HEK293 (cell line): ENCODE measurements around the gene CRB2.

Experiments used
- CTCF ChIA-PET: fragments of 350-600 bp; formaldehyde crosslinking; extraction: SDS; loops from one replicate; lab custom pipeline; 2021; ENCODE audit warnings: antibody characterized with exemption; lab: Yijun Ruan, JAX
- POLR2A ChIA-PET: fragments of 300-600 bp; formaldehyde crosslinking; extraction: SDS; loops from one replicate; lab custom pipeline; 2020; ENCODE audit warnings: antibody characterized with exemption, inconsistent platforms; lab: Yijun Ruan, JAX
- H3K27ac ChIP-seq: fragments of 200-500 bp; sonication (Bioruptor generic); 2 replicates; pipeline ENCODE4 v1.5.1; 2014; ENCODE audit warnings: low read depth, low read length, control low read depth, inconsistent platforms; ENCODE audit errors: extremely low read depth
- H3K36me3 ChIP-seq, 2 experiments: fragments of 200-500 bp in 1 of 2; sonication (Bioruptor generic) in 1 of 2; 1 replicate in 1 of 2; 2 replicates in 1 of 2; pipeline ENCODE4 v1.5.1; 2014 to 2017; ENCODE audit warnings: inconsistent platforms in 2 of 2, low read length in 2 of 2; ENCODE audit not compliant: control insufficient read depth in 2 of 2, insufficient read depth in 1 of 2
- H3K4me1 ChIP-seq: fragments of 200-500 bp; sonication (Bioruptor generic); 2 replicates; pipeline ENCODE4 v1.5.1; 2014; ENCODE audit warnings: mild to moderate bottlenecking, low read length, inconsistent platforms; ENCODE audit not compliant: control insufficient read depth, insufficient read depth
- H3K4me3 ChIP-seq: 2 replicates; pipeline ENCODE4 v1.5.1; 2011; ENCODE audit warnings: low read depth, mild to moderate bottlenecking, control low read depth, low read length, moderate library complexity
- H3K9me3 ChIP-seq: fragments of 200-500 bp; sonication (Bioruptor generic); 2 replicates; pipeline ENCODE4 v1.5.1; 2014; ENCODE audit warnings: low read depth, low read length, inconsistent platforms; ENCODE audit not compliant: control insufficient read depth, insufficient read depth
- BCL11B ChIP-seq: fragments of 450-650 bp; formaldehyde crosslinking; IDR thresholded peaks from 2 replicates; pipeline ENCODE4 v1.5.1; 2016; ENCODE audit warnings: low read depth, missing biosample characterization, missing genetic modification characterization
- EGR2 ChIP-seq: fragments of 450-650 bp; formaldehyde crosslinking; IDR thresholded peaks from 2 replicates; pipeline ENCODE4 v1.5.1; 2016; ENCODE audit warnings: low read depth, missing biosample characterization, missing genetic modification characterization
- KLF1 ChIP-seq: fragments of 450-650 bp; formaldehyde crosslinking; IDR thresholded peaks from 2 replicates; pipeline ENCODE4 v1.5.1; 2016; ENCODE audit warnings: missing biosample characterization, missing genetic modification characterization
- KLF16 ChIP-seq: fragments of 450-650 bp; formaldehyde crosslinking; IDR thresholded peaks from 2 replicates; pipeline ENCODE4 v1.5.1; 2017; ENCODE audit warnings: missing biosample characterization, missing genetic modification characterization
- OSR2 ChIP-seq: fragments of 450-650 bp; formaldehyde crosslinking; IDR thresholded peaks from 2 replicates; pipeline ENCODE4 v1.5.1; 2016; ENCODE audit warnings: missing biosample characterization, missing genetic modification characterization
- TRIM28 ChIP-seq: IDR thresholded peaks from 2 replicates; pipeline ENCODE4 v1.6.1; 2011; ENCODE audit warnings: low read length, control low read depth, borderline replicate concordance
- ZFP41 ChIP-seq: fragments of 450-650 bp; formaldehyde crosslinking; IDR thresholded peaks from 2 replicates; pipeline ENCODE4 v1.5.1; 2016; ENCODE audit warnings: missing biosample characterization, missing genetic modification characterization, borderline replicate concordance
- ZNF10 ChIP-seq: fragments of 450-650 bp; formaldehyde crosslinking; IDR thresholded peaks from 2 replicates; pipeline ENCODE4 v1.5.1; 2017; ENCODE audit warnings: missing biosample characterization, missing genetic modification characterization
- ZNF133 ChIP-seq: fragments of 450-650 bp; formaldehyde crosslinking; IDR thresholded peaks from 2 replicates; pipeline ENCODE4 v1.5.1; 2016; ENCODE audit warnings: missing biosample characterization, missing genetic modification characterization
- ZNF19 ChIP-seq: fragments of 450-650 bp; formaldehyde crosslinking; IDR thresholded peaks from 2 replicates; pipeline ENCODE4; 2016; ENCODE audit warnings: missing biosample characterization, missing genetic modification characterization, low read depth
- ZNF24 ChIP-seq: fragments of 450-650 bp; formaldehyde crosslinking; IDR thresholded peaks from 2 replicates; pipeline ENCODE4 v1.5.1; 2016; ENCODE audit warnings: missing biosample characterization, missing genetic modification characterization
- ZNF274 ChIP-seq, 2 experiments: fragments of 200-500 bp in 1 of 2; fragments of 450-650 bp in 1 of 2; sonication (Bioruptor generic) in 1 of 2; formaldehyde crosslinking in 1 of 2; IDR thresholded peaks; 2 replicates each; pipeline versions ENCODE4 v1.5.1 to v1.6.1; 2014 to 2016; ENCODE audit warnings: borderline replicate concordance in 1 of 2, inconsistent platforms in 1 of 2, low read length in 1 of 2, missing biosample characterization in 1 of 2, missing genetic modification characterization in 1 of 2
- ZNF280C ChIP-seq: fragments of 450-650 bp; formaldehyde crosslinking; IDR thresholded peaks from 2 replicates; pipeline ENCODE4 v1.5.1; 2016; ENCODE audit warnings: missing biosample characterization, missing genetic modification characterization
- ZNF324 ChIP-seq: fragments of 450-650 bp; formaldehyde crosslinking; IDR thresholded peaks from 2 replicates; pipeline ENCODE4 v1.5.1; 2016; ENCODE audit warnings: missing biosample characterization, missing genetic modification characterization
- ZNF37A ChIP-seq: fragments of 450-650 bp; IDR thresholded peaks from 2 replicates; pipeline ENCODE4 v1.5.1; 2018; ENCODE audit warnings: missing biosample characterization, missing genetic modification characterization
- ZNF596 ChIP-seq: fragments of 450-650 bp; IDR thresholded peaks from 2 replicates; pipeline ENCODE4 v1.5.0; 2018; ENCODE audit warnings: missing biosample characterization, mild to moderate bottlenecking, missing genetic modification characterization, moderate library complexity
- ZNF645 ChIP-seq: fragments of 450-650 bp; formaldehyde crosslinking; IDR thresholded peaks from 2 replicates; pipeline ENCODE4; 2016; ENCODE audit warnings: missing biosample characterization, missing genetic modification characterization
- ZNF654 ChIP-seq: fragments of 450-650 bp; formaldehyde crosslinking; IDR thresholded peaks from 2 replicates; pipeline ENCODE4 v1.5.1; 2016; ENCODE audit warnings: low read depth, missing biosample characterization, missing genetic modification characterization
- ZNF704 ChIP-seq: fragments of 450-650 bp; formaldehyde crosslinking; IDR thresholded peaks from 2 replicates; pipeline ENCODE4 v1.5.1; 2016; ENCODE audit warnings: missing biosample characterization, missing genetic modification characterization
- ZNF791 ChIP-seq: fragments of 450-650 bp; formaldehyde crosslinking; IDR thresholded peaks from 2 replicates; pipeline ENCODE4 v1.5.1; 2016; ENCODE audit warnings: missing biosample characterization, missing genetic modification characterization

Gene CRB2

GRCh38 chr9:123327697-123328100 is 28.3 kb upstream of the CRB2 start:
- Histone ChIP-seq H3K36me3 (no peaks in the 10 kb centered on the region), H3K27ac (no peak overlapping the region), H3K4me3 (no peak overlapping the region), H3K9me3 (no peaks in the 10 kb centered on the region)
- CTCF ChIA-PET, result interaction anchor here (0.6 to 2.0 kb wide), 3 partner anchors 58 to 1063 kb away, joined by 3 to 6 read pairs (median 5); partner anchors contain the start of genes MRRF and RBM18
- no peak for TF ChIP-seq ZNF24 (tag by site-specific recombination)
- no peak for TF ChIP-seq ZNF37A (tag by site-specific recombination)
- no peak for TF ChIP-seq ZNF10
- no peak for TF ChIP-seq BCL11B
- TF ChIP-seq KLF1 (tag by site-specific recombination), result no peak
- TF ChIP-seq ZNF19, result no peak
- no peak for TF ChIP-seq EGR2 (tag by site-specific recombination)
- TF ChIP-seq ZNF596 (tag by site-specific recombination), result no peak
- TF ChIP-seq ZNF280C (tag by site-specific recombination), result no peak
- TF ChIP-seq ZNF704 (tag by site-specific recombination), result no peak
- TF ChIP-seq ZNF324 (tag by site-specific recombination), result no peak
- TF ChIP-seq ZNF133, result no peak
- no peak for TF ChIP-seq ZFP41 (tag by site-specific recombination)
- TF ChIP-seq ZNF654 (tag by site-specific recombination), result no peak
- TF ChIP-seq TRIM28, result no peak
- no peak for TF ChIP-seq ZNF645 (tag by site-specific recombination)
- no peak for TF ChIP-seq ZNF274 (IDR thresholded peaks at IDR 0.05; ENCODE audit: low read length)
- no peak for TF ChIP-seq ZNF274 (tag by site-specific recombination; IDR thresholded peaks at IDR 0.05; ENCODE audit: borderline replicate concordance)
- TF ChIP-seq KLF16 (tag by site-specific recombination), result no peak
- TF ChIP-seq, all 188 proteins: peak for 0
- POLR2A ChIA-PET, result no interaction called here
- no peaks in the 10 kb centered on the region for H3K4me1 ChIP-seq

- H3K4me1 ChIP-seq, result no peaks in the 10 kb centered on the region
- H3K27ac ChIP-seq, result no peak overlapping the region
- H3K36me3 ChIP-seq, result no peaks in the 10 kb centered on the region
- no peaks in the 10 kb centered on the region for H3K9me3 ChIP-seq
- no peak overlapping the region for H3K4me3 ChIP-seq
- TF ChIP-seq ZNF791 (tag by site-specific recombination) (no peak), OSR2 (no peak)
- POLR2A ChIA-PET, result no interaction called here
- CTCF ChIA-PET, result no interaction called here
Measured at GRCh38 chr9:123329329-123329955, 26.6 kb upstream of the CRB2 start.
